K562 (cell line): ENCODE results near the gene POP7. TPM values are rescaled to one million over a fixed set of nuclear protein-coding genes. Genes with fewer than 3 reads are reported as not detected.

Experiments
- CCAR2 ChIP-seq: fragments of 200-400 bp; formaldehyde crosslinking; IDR thresholded peaks from 2 replicates; pipeline ENCODE4 v1.6.1; 2017; ENCODE audit warnings: mild to moderate bottlenecking, low read depth, low read length
- DACH1 ChIP-seq: fragments of 450-650 bp; IDR thresholded peaks from 2 replicates; pipeline ENCODE4 v1.6.1; 2018; ENCODE audit not compliant: partially characterized antibody
- FOXM1 ChIP-seq, 2 experiments: fragments of 450-650 bp in 1 of 2; sonication (generic) in 1 of 2; formaldehyde crosslinking in 1 of 2; IDR thresholded peaks; 2 replicates each; pipeline versions ENCODE4 v1.6.1 to v1.9.0; 2017 to 2022; ENCODE audit warnings: low read depth in 2 of 2, mild to moderate bottlenecking in 2 of 2, missing genetic modification reagents in 1 of 2, moderate library complexity in 1 of 2
- KHSRP ChIP-seq: fragments of 450-650 bp; IDR thresholded peaks from 2 replicates; pipeline ENCODE4 v1.6.1; 2017
- LEF1 ChIP-seq: fragments of 450-650 bp; IDR thresholded peaks from 2 replicates; pipeline ENCODE4 v1.6.1; 2016; ENCODE audit warnings: mild to moderate bottlenecking
- MXD1 ChIP-seq: fragments of 250-450 bp; sonication (Bioruptor Pico); IDR thresholded peaks from 2 replicates; pipeline ENCODE4 v1.8.0; 2021; ENCODE audit warnings: borderline replicate concordance, mild to moderate bottlenecking, moderate library complexity; ENCODE audit not compliant: poor library complexity, severe bottlenecking
- POLR3G ChIP-seq: IDR thresholded peaks from 2 replicates; pipeline ENCODE4 v1.6.1; 2011; ENCODE audit not compliant: insufficient read length, insufficient replicate concordance; ENCODE audit errors: extremely low read depth
- PURB ChIP-seq: sonication (generic); formaldehyde crosslinking; IDR thresholded peaks from 2 replicates; pipeline ENCODE4 v1.9.0; 2021; ENCODE audit warnings: low read depth, mild to moderate bottlenecking, missing genetic modification reagents
- SMC3 ChIP-seq: conservative IDR thresholded peaks from 2 replicates; pipeline ENCODE4 v1.6.1; 2011; ENCODE audit warnings: low read depth, low read length, improper control_type of control experiment; ENCODE audit not compliant: insufficient read depth
- STAG1 ChIP-seq: sonication (generic); formaldehyde crosslinking; IDR thresholded peaks from 2 replicates; pipeline ENCODE4 v1.5.0; 2020; ENCODE audit warnings: missing genetic modification reagents, borderline replicate concordance
- TEAD4 ChIP-seq, 2 experiments: sonication (generic) in 1 of 2; formaldehyde crosslinking in 1 of 2; IDR thresholded peaks; 2 replicates each; pipeline versions ENCODE4 v1.6.1 to v1.8.0; 2012 to 2022; ENCODE audit warnings: borderline replicate concordance in 1 of 2, inconsistent platforms in 1 of 2, low read length in 1 of 2, mild to moderate bottlenecking in 1 of 2, missing genetic modification reagents in 1 of 2
- TFE3 ChIP-seq: fragments of 450-650 bp; formaldehyde crosslinking; IDR thresholded peaks from 2 replicates; pipeline ENCODE4 v1.4.0; 2020; ENCODE audit warnings: mild to moderate bottlenecking, mixed read lengths
- ZFP36 ChIP-seq: fragments of 150-350 bp; IDR thresholded peaks from 2 replicates; pipeline ENCODE4 v1.6.1; 2018; ENCODE audit warnings: low read length, low read depth; ENCODE audit not compliant: partially characterized antibody
- ZNF586 ChIP-seq: fragments of 450-650 bp; formaldehyde crosslinking; conservative IDR thresholded peaks from 2 replicates; pipeline ENCODE4 v1.4.0; 2020; ENCODE audit warnings: mild to moderate bottlenecking, moderate library complexity
- ZNF717 ChIP-seq: fragments of 250-450 bp; sonication (Bioruptor Pico); IDR thresholded peaks from 2 replicates; pipeline ENCODE4 v1.5.0; 2021
- polyA plus RNA-seq, 8 experiments: library from polyadenylated mRNA; depleted of rRNA in 4 of 8; stranded (reverse) in 5 of 8; unstranded in 3 of 8; fragments of >200 nt; fragmentation: Nextera tagmentation in 2 of 8; fragmentation: Illumina TruSeq in 1 of 8; extraction: Ambion mirVana in 2 of 8; extraction: Trizol in 1 of 8; gene quantifications; 2 replicates each; pipeline versions ENCODE4 v1.2.1 to v1.2.3, GENCODE V29; 2011 to 2014; ENCODE audit warnings: inconsistent platforms in 1 of 8, missing spikeins in 1 of 8
- total RNA-seq, 7 experiments: library from RNA; depleted of rRNA in 6 of 7; stranded (reverse); fragments of >200 nt in 6 of 7; fragmentation: Illumina TruSeq in 2 of 7; extraction: Trizol in 2 of 7; gene quantifications; 2 replicates each; pipeline versions ENCODE4 v1.2.1 to v1.2.3, GENCODE V29; 2011 to 2021; ENCODE audit warnings: low replicate concordance in 1 of 7
- TF ChIP-seq, protein P1 (sequence below): sonication (generic); formaldehyde crosslinking; IDR thresholded peaks from 2 replicates; pipeline ENCODE4 v1.8.1; 2023; ENCODE audit warnings: missing genetic modification reagents, mild to moderate bottlenecking, borderline replicate concordance

Gene POP7
- total and polyA plus RNA-seq, 9 of the 15 experiments (the other 6 are each of a cell fraction or from before 2014, with no cell fraction given) = 11.5 to 163 (median 68.9) TPM

DNA sequence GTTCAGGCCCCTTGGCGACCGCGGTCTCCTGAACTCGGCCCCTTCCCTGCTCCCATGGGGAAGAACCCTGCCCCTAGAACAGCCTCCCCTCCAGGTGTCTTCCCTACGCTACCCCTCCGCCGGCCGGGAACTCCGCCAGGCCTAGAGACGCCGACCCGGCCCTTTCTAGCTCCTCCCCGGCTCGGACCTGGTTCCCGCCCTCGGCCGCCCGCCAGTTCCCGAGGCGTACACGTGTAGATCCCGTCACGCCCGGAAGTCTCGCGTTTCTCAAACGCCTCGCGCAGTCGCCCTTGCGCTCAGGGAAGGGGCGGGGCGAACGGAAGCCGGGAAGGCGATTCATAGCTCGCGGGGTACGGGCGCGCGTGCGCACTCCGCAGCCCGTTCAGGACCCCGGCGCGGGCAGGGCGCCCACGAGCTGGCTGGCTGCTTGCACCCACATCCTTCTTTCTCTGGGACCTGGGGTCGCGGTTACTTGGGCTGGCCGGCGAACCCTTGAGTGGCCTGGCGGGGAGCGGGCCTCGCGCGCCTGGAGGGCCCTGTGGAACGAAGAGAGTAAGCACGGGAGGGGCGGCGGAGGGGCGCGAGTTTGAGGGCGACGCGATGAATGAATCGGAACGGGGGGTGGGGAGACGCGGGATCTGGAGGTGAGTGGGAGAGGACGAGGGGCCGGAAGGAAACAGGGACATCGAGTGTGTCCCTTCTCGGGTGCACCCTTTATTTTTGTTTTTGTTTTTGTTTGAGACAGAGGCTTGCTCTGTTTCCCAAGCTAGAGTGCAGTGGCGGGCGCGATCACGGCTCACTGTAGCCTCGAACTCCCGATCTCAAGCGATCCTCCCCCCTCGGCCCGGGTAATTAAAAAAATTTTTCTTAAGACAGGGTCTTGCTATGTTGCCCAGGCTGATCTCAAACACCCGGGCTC is at the start of gene POP7 (continued):
- TF ChIP-seq, protein P1, sequence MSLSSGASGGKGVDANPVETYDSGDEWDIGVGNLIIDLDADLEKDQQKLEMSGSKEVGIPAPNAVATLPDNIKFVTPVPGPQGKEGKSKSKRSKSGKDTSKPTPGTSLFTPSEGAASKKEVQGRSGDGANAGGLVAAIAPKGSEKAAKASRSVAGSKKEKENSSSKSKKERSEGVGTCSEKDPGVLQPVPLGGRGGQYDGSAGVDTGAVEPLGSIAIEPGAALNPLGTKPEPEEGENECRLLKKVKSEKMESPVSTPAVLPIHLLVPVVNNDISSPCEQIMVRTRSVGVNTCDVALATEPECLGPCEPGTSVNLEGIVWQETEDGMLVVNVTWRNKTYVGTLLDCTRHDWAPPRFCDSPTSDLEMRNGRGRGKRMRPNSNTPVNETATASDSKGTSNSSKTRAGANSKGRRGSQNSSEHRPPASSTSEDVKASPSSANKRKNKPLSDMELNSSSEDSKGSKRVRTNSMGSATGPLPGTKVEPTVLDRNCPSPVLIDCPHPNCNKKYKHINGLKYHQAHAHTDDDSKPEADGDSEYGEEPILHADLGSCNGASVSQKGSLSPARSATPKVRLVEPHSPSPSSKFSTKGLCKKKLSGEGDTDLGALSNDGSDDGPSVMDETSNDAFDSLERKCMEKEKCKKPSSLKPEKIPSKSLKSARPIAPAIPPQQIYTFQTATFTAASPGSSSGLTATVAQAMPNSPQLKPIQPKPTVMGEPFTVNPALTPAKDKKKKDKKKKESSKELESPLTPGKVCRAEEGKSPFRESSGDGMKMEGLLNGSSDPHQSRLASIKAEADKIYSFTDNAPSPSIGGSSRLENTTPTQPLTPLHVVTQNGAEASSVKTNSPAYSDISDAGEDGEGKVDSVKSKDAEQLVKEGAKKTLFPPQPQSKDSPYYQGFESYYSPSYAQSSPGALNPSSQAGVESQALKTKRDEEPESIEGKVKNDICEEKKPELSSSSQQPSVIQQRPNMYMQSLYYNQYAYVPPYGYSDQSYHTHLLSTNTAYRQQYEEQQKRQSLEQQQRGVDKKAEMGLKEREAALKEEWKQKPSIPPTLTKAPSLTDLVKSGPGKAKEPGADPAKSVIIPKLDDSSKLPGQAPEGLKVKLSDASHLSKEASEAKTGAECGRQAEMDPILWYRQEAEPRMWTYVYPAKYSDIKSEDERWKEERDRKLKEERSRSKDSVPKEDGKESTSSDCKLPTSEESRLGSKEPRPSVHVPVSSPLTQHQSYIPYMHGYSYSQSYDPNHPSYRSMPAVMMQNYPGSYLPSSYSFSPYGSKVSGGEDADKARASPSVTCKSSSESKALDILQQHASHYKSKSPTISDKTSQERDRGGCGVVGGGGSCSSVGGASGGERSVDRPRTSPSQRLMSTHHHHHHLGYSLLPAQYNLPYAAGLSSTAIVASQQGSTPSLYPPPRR = peak; percentile 8; the same call in 1 of the 2 replicates
- TF ChIP-seq SMC3 (no peak), CCAR2 (no peak), TFE3 (no peak), PURB (CRISPR knock-in tag) (no peak), DACH1 (no peak), FOXM1 (IDR thresholded peaks at IDR 0.05; ENCODE audit: low read depth) (no peak), FOXM1 (CRISPR knock-in tag; IDR thresholded peaks at IDR 0.05; ENCODE audit: low read depth) (no peak), POLR3G (no peak), TEAD4 (IDR thresholded peaks at IDR 0.05; ENCODE audit: low read length) (no peak), TEAD4 (CRISPR knock-in tag; IDR thresholded peaks at IDR 0.05; ENCODE audit: borderline replicate concordance) (0 out of 2 replicates have a peak, but pooled peaks have one; percentile 64), LEF1 (no peak), ZNF586 (CRISPR knock-in tag) (no peak), STAG1 (CRISPR knock-in tag) (no peak), MXD1 (CRISPR knock-in tag) (no peak), ZNF717 (no peak), KHSRP (no peak; the same call in 1 of the 2 replicates), ZFP36 (no peak)
